ENCODE data around the gene CSE1L. TPM values are rescaled to one million over a fixed set of nuclear protein-coding genes. Genes with fewer than 3 reads are reported as not detected.
"Not testable (repeated sequence)": the region's sequence is repeated elsewhere in the genome, so short reads cannot be mapped to it uniquely, and the experiment has no call there.

Gene CSE1L
- total RNA-seq, 1 experiment from 2014 or later, result 246 TPM

DNA sequence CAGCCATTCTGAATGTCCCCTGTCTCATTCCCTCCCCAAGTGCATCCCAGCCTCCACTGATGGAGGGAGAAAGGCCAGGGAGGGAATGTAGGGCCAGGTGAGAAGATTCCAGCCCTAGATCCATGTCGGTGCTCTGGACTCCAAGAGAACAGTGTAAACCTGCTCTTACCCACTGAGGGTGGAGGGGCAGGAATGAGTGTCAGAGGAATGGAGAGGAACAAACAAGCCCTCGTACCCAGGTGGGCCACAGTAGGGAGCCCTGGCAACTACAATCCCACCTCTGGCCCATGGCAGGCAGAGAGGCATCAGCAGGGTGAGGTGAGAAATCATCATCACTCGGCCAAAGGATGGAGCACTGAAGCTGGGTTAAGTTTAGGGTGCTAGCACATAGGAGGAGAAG, 87.5 kb downstream of the CSE1L start:
- Histone ChIP-seq H3K27ac (ENCODE audit: insufficient read length, low read depth, low read length) (no peak overlapping the region), H3K4me2 (ENCODE audit: insufficient read depth, insufficient read length, low read length) (no peak overlapping the region), H3K9me3 (ENCODE audit: control insufficient read depth, low read depth, low read length) (no peaks in the 10 kb centered on the region), H3K4ac (ENCODE audit: low read depth, low read length) (no peak overlapping the region), H2BK15ac (ENCODE audit: low read depth, low read length) (no peak overlapping the region), H3K27me3 (ENCODE audit: insufficient read depth, low read length) (no peaks in the 10 kb centered on the region), H4K5ac (ENCODE audit: insufficient read length, low read depth, low read length) (no peak overlapping the region), H3K79me1 (ENCODE audit: insufficient read depth, low read depth, low read length, poor library complexity, severe bottlenecking) (no peaks in the 10 kb centered on the region), H4K20me1 (ENCODE audit: control insufficient read depth, insufficient read depth, insufficient read length) (no peaks in the 10 kb centered on the region), H2BK20ac (ENCODE audit: low read depth, low read length, poor library complexity, severe bottlenecking) (no peak overlapping the region), H2AK5ac (ENCODE audit: insufficient read length, low read length) (no peak overlapping the region), H3K23ac (ENCODE audit: insufficient read length, low read depth, low read length) (no peak overlapping the region), H2BK120ac (ENCODE audit: low read depth, low read length, poor library complexity, severe bottlenecking) (no peak overlapping the region), H3K23me2 (ENCODE audit: insufficient read length, low read depth, low read length, poor library complexity, severe bottlenecking) (no peaks in the 10 kb centered on the region), H3K4me1 (ENCODE audit: insufficient read depth, low read length) (no peaks in the 10 kb centered on the region), H3T11ph (ENCODE audit: low read length) (no peak overlapping the region), H3K9ac (ENCODE audit: extremely low read depth, insufficient read length, low read length) (no peak overlapping the region), H3K14ac (ENCODE audit: insufficient read depth, low read length) (no peak overlapping the region), H3K79me2 (ENCODE audit: insufficient read depth, low read length) (no peaks in the 10 kb centered on the region), H3K18ac (ENCODE audit: insufficient read length, low read depth, low read length) (no peak overlapping the region), H4K8ac (replicated peaks; ENCODE audit: insufficient read length, low read depth, low read length) (no peak overlapping the region), H2BK12ac (ENCODE audit: insufficient read length, low read depth, low read length) (no peak overlapping the region), H2BK5ac (ENCODE audit: insufficient read length, low read length) (no peak overlapping the region), H4K91ac (ENCODE audit: insufficient read length, low read depth, low read length) (no peak overlapping the region), H3K56ac (ENCODE audit: insufficient read length, low read depth, low read length) (no peak overlapping the region), H2AFZ (ENCODE audit: low read length) (no peak overlapping the region)
- no peak overlapping the region for H3K4me3 Mint-ChIP-seq
- H3K9me3 Mint-ChIP-seq, result no peaks in the 10 kb centered on the region
- no peaks in the 10 kb centered on the region for H3K27me3 Mint-ChIP-seq (ENCODE audit: low read depth)
- TF ChIP-seq, protein P1, sequence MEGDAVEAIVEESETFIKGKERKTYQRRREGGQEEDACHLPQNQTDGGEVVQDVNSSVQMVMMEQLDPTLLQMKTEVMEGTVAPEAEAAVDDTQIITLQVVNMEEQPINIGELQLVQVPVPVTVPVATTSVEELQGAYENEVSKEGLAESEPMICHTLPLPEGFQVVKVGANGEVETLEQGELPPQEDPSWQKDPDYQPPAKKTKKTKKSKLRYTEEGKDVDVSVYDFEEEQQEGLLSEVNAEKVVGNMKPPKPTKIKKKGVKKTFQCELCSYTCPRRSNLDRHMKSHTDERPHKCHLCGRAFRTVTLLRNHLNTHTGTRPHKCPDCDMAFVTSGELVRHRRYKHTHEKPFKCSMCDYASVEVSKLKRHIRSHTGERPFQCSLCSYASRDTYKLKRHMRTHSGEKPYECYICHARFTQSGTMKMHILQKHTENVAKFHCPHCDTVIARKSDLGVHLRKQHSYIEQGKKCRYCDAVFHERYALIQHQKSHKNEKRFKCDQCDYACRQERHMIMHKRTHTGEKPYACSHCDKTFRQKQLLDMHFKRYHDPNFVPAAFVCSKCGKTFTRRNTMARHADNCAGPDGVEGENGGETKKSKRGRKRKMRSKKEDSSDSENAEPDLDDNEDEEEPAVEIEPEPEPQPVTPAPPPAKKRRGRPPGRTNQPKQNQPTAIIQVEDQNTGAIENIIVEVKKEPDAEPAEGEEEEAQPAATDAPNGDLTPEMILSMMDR (conservative IDR thresholded peaks at IDR 0.05), result no peak
- peaks cover 9 to 11% of the 10 kb centered on the region in 2 experiments for H3K4me1 Mint-ChIP-seq
- peaks cover 21 to 57% (median 54%) of the 10 kb centered on the region in 3 experiments; a peak in 5 of 7 replicates for H3K36me3 Mint-ChIP-seq (ENCODE audit: insufficient read depth in 1 of 3, low read depth in 3 of 3)
- peak overlapping the region; percentile 70 to 94 (median 91); a peak in 5 of 7 replicates for H3K27ac Mint-ChIP-seq
- WGBS (ENCODE audit: extremely low coverage, insufficient read length, low lambda C conversion rate), result no CpG with 5 or more reads among the region's 3 CpGs
- no peak for DNase-seq

DNA sequence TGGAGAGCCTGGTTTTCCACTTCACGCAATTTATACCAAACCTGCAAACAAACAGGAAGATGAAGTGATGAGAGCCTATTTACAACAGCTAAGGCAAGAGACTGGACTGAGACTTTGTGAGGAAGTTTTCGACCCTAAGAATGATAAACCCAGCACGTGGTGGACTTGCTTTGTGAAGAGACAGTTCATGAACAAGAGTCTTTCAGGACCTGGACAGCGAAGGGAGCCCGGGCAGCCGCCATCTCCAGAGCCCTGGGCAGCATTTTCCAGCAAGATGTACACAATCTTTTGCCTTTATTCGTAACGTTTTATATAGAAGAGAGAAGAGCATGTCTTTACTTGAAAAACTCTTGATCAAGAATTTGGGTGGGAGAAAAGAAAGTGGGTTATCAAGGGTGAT, 88.7 kb downstream of the CSE1L start:
- WGBS (ENCODE audit: extremely low coverage, insufficient read length, low lambda C conversion rate), result no CpG with 5 or more reads among the region's 8 CpGs
- H3K9me3 Mint-ChIP-seq; H3K27ac ChIP-seq (ENCODE audit: insufficient read length, low read depth, low read length); H3K4ac ChIP-seq (ENCODE audit: low read depth, low read length); H3K4me2 ChIP-seq (ENCODE audit: insufficient read depth, insufficient read length, low read length); DNase-seq; H4K91ac ChIP-seq (ENCODE audit: insufficient read length, low read depth, low read length); H3K4me1 ChIP-seq (ENCODE audit: insufficient read depth, low read length); H3K9me3 ChIP-seq (ENCODE audit: control insufficient read depth, low read depth, low read length); H4K5ac ChIP-seq (ENCODE audit: insufficient read length, low read depth, low read length); H3K9ac ChIP-seq (ENCODE audit: extremely low read depth, insufficient read length, low read length); H2AK5ac ChIP-seq (ENCODE audit: insufficient read length, low read length); H2BK15ac ChIP-seq (ENCODE audit: low read depth, low read length); H4K20me1 ChIP-seq (ENCODE audit: control insufficient read depth, insufficient read depth, insufficient read length); H3K23me2 ChIP-seq (ENCODE audit: insufficient read length, low read depth, low read length, poor library complexity, severe bottlenecking); H3T11ph ChIP-seq (ENCODE audit: low read length); H2AFZ ChIP-seq (ENCODE audit: low read length); H2BK120ac ChIP-seq (ENCODE audit: low read depth, low read length, poor library complexity, severe bottlenecking); H3K79me2 ChIP-seq (ENCODE audit: insufficient read depth, low read length); H3K14ac ChIP-seq (ENCODE audit: insufficient read depth, low read length); H3K56ac ChIP-seq (ENCODE audit: insufficient read length, low read depth, low read length); H3K4me3 Mint-ChIP-seq; H3K23ac ChIP-seq (ENCODE audit: insufficient read length, low read depth, low read length); H2BK12ac ChIP-seq (ENCODE audit: insufficient read length, low read depth, low read length); H2BK5ac ChIP-seq (ENCODE audit: insufficient read length, low read length); H3K27me3 ChIP-seq (ENCODE audit: insufficient read depth, low read length); H3K79me1 ChIP-seq (ENCODE audit: insufficient read depth, low read depth, low read length, poor library complexity, severe bottlenecking); H3K18ac ChIP-seq (ENCODE audit: insufficient read length, low read depth, low read length); H3K27me3 Mint-ChIP-seq (ENCODE audit: low read depth); H2BK20ac ChIP-seq (ENCODE audit: low read depth, low read length, poor library complexity, severe bottlenecking); H4K8ac ChIP-seq (replicated peaks; ENCODE audit: insufficient read length, low read depth, low read length): not testable (repeated sequence)
- Mint-ChIP-seq H3K36me3 (ENCODE audit: insufficient read depth in 1 of 3, low read depth in 3 of 3) (peaks cover 21 to 64% (median 59%) of the 10 kb centered on the region in 3 experiments; a peak in 5 of 7 replicates), H3K4me1 (peaks cover 9 to 11% of the 10 kb centered on the region in 2 experiments), H3K27ac (peak overlapping the region in 2 of 3 experiments; percentile 32 to 54; a peak in 2 of 7 replicates)

Measured in H9 (cell line).